B cell (primary cell): ENCODE data around the gene NET1. TPM values are rescaled to one million over a fixed set of nuclear protein-coding genes. Genes with fewer than 3 reads are reported as not detected.

ENCODE experiments used
- ATAC-seq: fragments of 200-7000 bp; cut with Tn5 transposase; one replicate; pipeline ENCODE4 v1.10.0; 2021; ENCODE audit warnings: low read depth, mild to moderate bottlenecking, moderate number of reproducible peaks, moderate library complexity
- CTCF ChIA-PET: fragments of 350-600 bp; sonication (Branson Sonifier 250); formaldehyde crosslinking; loops from one replicate; lab custom pipeline; 2021; ENCODE audit warnings: antibody characterized with exemption, inconsistent platforms; lab: Charles Lee
- POLR2A ChIA-PET: fragments of 350-600 bp; sonication (Branson Sonifier 250); formaldehyde crosslinking; loops from one replicate; lab custom pipeline; 2021; ENCODE audit warnings: antibody characterized with exemption; lab: Charles Lee
- DNase-seq: peaks from one replicate; pipeline ENCODE4 v3.0.0; 2013
- H2AFZ ChIP-seq: 2 replicates; pipeline ENCODE4 v1.6.1; 2012; ENCODE audit warnings: mild to moderate bottlenecking, low read depth, low read length; ENCODE audit not compliant: insufficient read depth, poor library complexity, severe bottlenecking
- H3K27ac ChIP-seq, 2 donors: 1 replicate in 1 of 2; 2 replicates in 1 of 2; pipeline ENCODE4 v1.5.1; 2012 to 2013; ENCODE audit warnings: low read length in 2 of 2, mild to moderate bottlenecking in 2 of 2, moderate library complexity in 1 of 2
- H3K27me3 ChIP-seq, 4 experiments: fragments of 200-600 bp in 1 of 4; sonication (generic) in 1 of 4; replicated peaks in 1 of 4; 1 replicate in 2 of 4; 2 replicates in 2 of 4; pipeline versions ENCODE4 v1.6.1 to v1.7.0; 2013 to 2016; ENCODE audit warnings: low read length in 3 of 4, mild to moderate bottlenecking in 2 of 4, mixed read lengths in 1 of 4, moderate library complexity in 1 of 4; ENCODE audit not compliant: insufficient read depth in 4 of 4, control insufficient read depth in 3 of 4; ENCODE audit errors: control extremely low read depth in 1 of 4
- H3K36me3 ChIP-seq, 2 experiments: replicated peaks in 1 of 2; 1 replicate in 1 of 2; 2 replicates in 1 of 2; pipeline versions ENCODE4 v1.6.1 to v1.7.1; 2013; ENCODE audit warnings: low read length in 1 of 2; ENCODE audit not compliant: insufficient read depth in 2 of 2, control insufficient read depth in 1 of 2; ENCODE audit errors: control extremely low read depth in 1 of 2, extremely low read depth in 1 of 2
- H3K4me1 ChIP-seq, 2 donors: fragments of 200-600 bp in 1 of 2; sonication (generic) in 1 of 2; 1 replicate in 1 of 2; 2 replicates in 1 of 2; pipeline versions ENCODE4 v1.5.1 to v1.6.1; 2013 to 2017; ENCODE audit warnings: low read length in 2 of 2; ENCODE audit not compliant: control insufficient read depth in 2 of 2, insufficient read depth in 2 of 2
- H3K4me2 ChIP-seq: replicated peaks from 2 replicates; pipeline ENCODE3; 2012; ENCODE audit warnings: mild to moderate bottlenecking, low read depth, low read length; ENCODE audit not compliant: poor library complexity, severe bottlenecking
- H3K4me3 ChIP-seq, 5 experiments: fragments of 200-600 bp in 1 of 5; sonication (generic) in 1 of 5; 1 replicate in 3 of 5; 2 replicates in 2 of 5; pipeline versions ENCODE4 v1.5.1 to v1.7.0; 2011 to 2016; ENCODE audit warnings: low read length in 4 of 5, mild to moderate bottlenecking in 4 of 5, low read depth in 2 of 5, control low read depth in 1 of 5, moderate library complexity in 1 of 5; ENCODE audit not compliant: insufficient read depth in 1 of 5; ENCODE audit errors: control extremely low read depth in 1 of 5, extremely low read depth in 1 of 5
- H3K79me2 ChIP-seq: fragments of 200-600 bp; sonication (generic); one replicate; pipeline ENCODE4 v1.6.0; 2016; ENCODE audit warnings: low read length; ENCODE audit not compliant: control insufficient read depth, insufficient read depth
- H3K9ac ChIP-seq: fragments of 200-600 bp; sonication (generic); 2 replicates; pipeline ENCODE4 v1.6.1; 2017; ENCODE audit warnings: mild to moderate bottlenecking, low read length, moderate library complexity
- H3K9me3 ChIP-seq, 3 donors: one replicate each; pipeline versions ENCODE4 v1.6.1 to v1.7.1; 2013; ENCODE audit warnings: low read length in 2 of 3; ENCODE audit not compliant: control insufficient read depth in 2 of 3, insufficient read depth in 1 of 3; ENCODE audit errors: control extremely low read depth in 1 of 3
- H4K20me1 ChIP-seq: 2 replicates; pipeline ENCODE4 v1.6.0; 2012; ENCODE audit warnings: mild to moderate bottlenecking, low read length; ENCODE audit not compliant: insufficient read depth, control insufficient read depth, poor library complexity, severe bottlenecking
- H3K27ac Mint-ChIP-seq: one replicate; pipeline ENCODE4 v1.8.0; 2021; ENCODE audit warnings: mixed read lengths
- H3K27me3 Mint-ChIP-seq: one replicate; pipeline ENCODE4 v1.8.0; 2021; ENCODE audit warnings: mixed read lengths
- H3K4me1 Mint-ChIP-seq: one replicate; pipeline ENCODE4 v1.8.0; 2021; ENCODE audit warnings: mixed read lengths
- H3K4me3 Mint-ChIP-seq: one replicate; pipeline ENCODE4 v1.8.0; 2021; ENCODE audit warnings: mixed read lengths
- H3K9me3 Mint-ChIP-seq: one replicate; pipeline ENCODE4 v1.8.0; 2022; ENCODE audit warnings: mixed read lengths; ENCODE audit not compliant: insufficient read depth
- EZH2 ChIP-seq: IDR thresholded peaks from 2 replicates; pipeline ENCODE4 v1.6.1; 2012; ENCODE audit warnings: borderline replicate concordance, low read depth, mild to moderate bottlenecking, moderate library complexity, low read length; ENCODE audit not compliant: insufficient read depth, poor library complexity, severe bottlenecking
- WGBS: methylation state at CpG from one replicate; pipeline ENCODE4 v1.1.5; 2013; ENCODE audit warnings: missing lambda C conversion rate; ENCODE audit not compliant: insufficient coverage; 5-methylcytosine and 5-hydroxymethylcytosine counted together
- intact Hi-C: fragments of 100-400 bp; cut with micrococcal nuclease; formaldehyde crosslinking; loops from one replicate; pipeline ENCODE4 v1.10.0; 2022
- polyA plus RNA-seq: library from polyadenylated mRNA; depleted of rRNA; stranded (reverse); fragments of >200 nt; gene quantifications from 2 replicates; pipeline ENCODE4 v1.2.3, GENCODE V29; 2012
- total RNA-seq, 2 donors: library from RNA; stranded (reverse); fragments of 120-200 nt in 1 of 2; gene quantifications; 1 replicate in 1 of 2; 2 replicates in 1 of 2; pipeline versions ENCODE4 v1.2.3 to v1.2.4, GENCODE V29; 2013 to 2022
- TF ChIP-seq, protein P1 (sequence below): fragments of 200-600 bp; IDR thresholded peaks from one replicate; pipeline ENCODE4 v1.8.0; 2022; ENCODE audit warnings: antibody characterized with exemption, mild to moderate bottlenecking

NET1 gene
- total and polyA plus RNA-seq, 2 donors (not counting 1 experiment from before 2014, with no cell fraction given): 3.5 to 6.4 TPM

DNA sequence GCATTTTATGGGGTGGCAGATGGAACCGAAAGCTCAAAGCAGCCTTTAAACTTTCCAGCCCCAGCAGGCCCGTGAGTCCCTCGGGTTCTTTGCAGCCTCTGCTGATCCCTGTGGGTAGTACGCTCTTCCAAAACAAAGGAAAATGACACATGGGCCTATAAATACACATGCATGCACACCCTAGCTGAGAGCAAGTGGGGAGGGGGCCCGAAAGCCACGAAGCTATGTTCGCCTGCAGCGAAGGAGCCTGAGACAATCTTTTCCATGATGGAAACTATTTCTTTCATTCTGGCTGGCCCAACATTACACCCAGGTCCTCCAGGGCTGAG, 54.8 kb downstream of the NET1 start:
- H3K27me3 Mint-ChIP-seq: peaks cover 3% of the 10 kb centered on the region
- Histone ChIP-seq H2AFZ (no peak overlapping the region), H3K4me2 (no peak overlapping the region), H3K79me2 (no peaks in the 10 kb centered on the region), H3K4me3 (no peak overlapping the region), H3K4me1 (peaks cover 3% of the 10 kb centered on the region in 2 donors), H4K20me1 (no peaks in the 10 kb centered on the region), H3K9ac (no peak overlapping the region), H3K9me3 (peaks cover 0 to 16% (median 0%) of the 10 kb centered on the region in 3 donors), H3K36me3 (no peaks in the 10 kb centered on the region), H3K27ac (no peak overlapping the region), H3K27me3 (no peaks in the 10 kb centered on the region)
- TF ChIP-seq, protein P1, sequence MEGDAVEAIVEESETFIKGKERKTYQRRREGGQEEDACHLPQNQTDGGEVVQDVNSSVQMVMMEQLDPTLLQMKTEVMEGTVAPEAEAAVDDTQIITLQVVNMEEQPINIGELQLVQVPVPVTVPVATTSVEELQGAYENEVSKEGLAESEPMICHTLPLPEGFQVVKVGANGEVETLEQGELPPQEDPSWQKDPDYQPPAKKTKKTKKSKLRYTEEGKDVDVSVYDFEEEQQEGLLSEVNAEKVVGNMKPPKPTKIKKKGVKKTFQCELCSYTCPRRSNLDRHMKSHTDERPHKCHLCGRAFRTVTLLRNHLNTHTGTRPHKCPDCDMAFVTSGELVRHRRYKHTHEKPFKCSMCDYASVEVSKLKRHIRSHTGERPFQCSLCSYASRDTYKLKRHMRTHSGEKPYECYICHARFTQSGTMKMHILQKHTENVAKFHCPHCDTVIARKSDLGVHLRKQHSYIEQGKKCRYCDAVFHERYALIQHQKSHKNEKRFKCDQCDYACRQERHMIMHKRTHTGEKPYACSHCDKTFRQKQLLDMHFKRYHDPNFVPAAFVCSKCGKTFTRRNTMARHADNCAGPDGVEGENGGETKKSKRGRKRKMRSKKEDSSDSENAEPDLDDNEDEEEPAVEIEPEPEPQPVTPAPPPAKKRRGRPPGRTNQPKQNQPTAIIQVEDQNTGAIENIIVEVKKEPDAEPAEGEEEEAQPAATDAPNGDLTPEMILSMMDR: no peak
- no peak for TF ChIP-seq EZH2
- POLR2A ChIA-PET: no interaction called here
- H3K27ac Mint-ChIP-seq: no peak overlapping the region
- peaks cover 5% of the 10 kb centered on the region for H3K4me1 Mint-ChIP-seq
- CTCF ChIA-PET: interaction anchor here (0.9 kb wide), 1 partner anchor 24 kb away, joined by 3 read pairs; no protein-coding TSS in a partner anchor
- WGBS: 100% methylated on average over 4 of the region's 8 CpGs
- intact Hi-C loops: no loop called here
- no peak overlapping the region for H3K4me3 Mint-ChIP-seq
- DNase-seq (no peak), ATAC-seq (no peak)
- H3K9me3 Mint-ChIP-seq: no peaks in the 10 kb centered on the region

DNA sequence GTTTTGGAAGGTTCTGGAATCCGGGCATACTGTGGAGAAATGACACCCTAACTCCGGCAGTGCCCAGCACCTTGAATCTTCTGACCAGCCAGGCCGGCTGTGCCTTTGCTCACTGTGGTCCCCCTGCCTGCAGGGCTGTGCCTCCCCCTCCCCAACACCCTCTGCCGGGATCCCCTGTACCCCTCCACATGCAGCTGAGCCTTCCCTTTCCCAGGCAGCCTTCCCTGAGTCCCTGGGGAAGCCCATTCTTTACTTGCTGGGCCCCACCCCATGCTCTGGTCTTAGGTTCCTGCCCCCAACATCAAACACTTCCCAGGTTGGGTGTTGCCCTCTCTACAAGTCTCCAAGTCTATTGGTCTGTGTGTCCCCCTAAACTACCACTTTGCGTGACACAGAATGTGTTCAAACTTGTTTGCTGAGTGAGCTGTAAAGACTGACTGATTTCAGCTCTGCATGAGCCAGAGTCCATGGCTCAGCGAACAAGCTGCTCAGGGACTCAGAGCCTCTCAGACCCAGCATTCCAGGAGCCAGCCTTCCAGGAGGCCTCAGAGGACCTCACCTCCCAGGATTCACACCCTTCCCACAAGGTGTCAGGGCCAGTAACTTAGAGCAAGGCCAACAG, 55.4 kb downstream of the NET1 start:
- DNase-seq: no peak
- Mint-ChIP-seq H3K27me3 (peaks cover 5% of the 10 kb centered on the region), H3K27ac (no peak overlapping the region), H3K4me3 (no peak overlapping the region), H3K4me1 (peaks cover 3% of the 10 kb centered on the region), H3K9me3 (no peaks in the 10 kb centered on the region)
- CTCF ChIA-PET: no interaction called here
- H3K4me1 ChIP-seq: no peaks in the 10 kb centered on the region
- H3K9ac ChIP-seq: no peak overlapping the region
- H3K4me2 ChIP-seq: no peak overlapping the region
- no peaks in the 10 kb centered on the region for H4K20me1 ChIP-seq
- H3K27ac ChIP-seq: no peak overlapping the region
- peaks cover 0 to 16% (median 0%) of the 10 kb centered on the region in 3 donors for H3K9me3 ChIP-seq
- no peaks in the 10 kb centered on the region for H3K27me3 ChIP-seq
- H2AFZ ChIP-seq: no peak overlapping the region
- intact Hi-C loops: no loop called here
- no peaks in the 10 kb centered on the region for H3K36me3 ChIP-seq
- no peak for ATAC-seq
- 88% methylated on average over 5 of the region's 6 CpGs for WGBS
- H3K4me3 ChIP-seq: no peak overlapping the region
- POLR2A ChIA-PET: no interaction called here
- TF ChIP-seq, protein P1: no peak
- no peak for TF ChIP-seq EZH2
- no peaks in the 10 kb centered on the region for H3K79me2 ChIP-seq
